Smooth muscle cell (in vitro differentiated cells): ENCODE results near the gene MGLL. TPM values are rescaled to one million over a fixed set of nuclear protein-coding genes. Genes with fewer than 3 reads are reported as not detected.

Experiments used
- DNase-seq: peaks from one replicate; lab custom pipeline; 2025; ENCODE audit not compliant: unreplicated experiment; lab: John Stamatoyannopoulos, UW
- H2AFZ ChIP-seq: fragments of 200-600 bp; sonication (generic); 2 replicates; pipeline ENCODE4 v1.6.0; 2016; ENCODE audit warnings: antibody characterized with exemption, low read depth, mild to moderate bottlenecking
- H3F3A ChIP-seq: fragments of 200-600 bp; sonication (generic); 2 replicates; pipeline ENCODE4 v1.6.0; 2017; ENCODE audit warnings: antibody characterized with exemption, low read depth
- H3K27ac ChIP-seq: fragments of 200-600 bp; sonication (generic); 2 replicates; pipeline ENCODE4 v1.5.1; 2016; ENCODE audit warnings: low read depth, mild to moderate bottlenecking
- H3K27me3 ChIP-seq: fragments of 200-600 bp; sonication (generic); 2 replicates; pipeline ENCODE4 v1.6.1; 2016; ENCODE audit warnings: low read depth, mild to moderate bottlenecking
- H3K36me3 ChIP-seq: fragments of 200-600 bp; sonication (generic); 2 replicates; pipeline ENCODE4 v1.5.1; 2016; ENCODE audit warnings: low read depth
- H3K4me1 ChIP-seq: fragments of 200-600 bp; sonication (generic); 2 replicates; pipeline ENCODE4 v1.5.1; 2016; ENCODE audit warnings: low read depth
- H3K4me2 ChIP-seq: fragments of 200-600 bp; sonication (generic); 2 replicates; pipeline ENCODE4 v1.6.0; 2016; ENCODE audit warnings: mild to moderate bottlenecking
- H3K4me3 ChIP-seq: fragments of 200-600 bp; sonication (generic); 2 replicates; pipeline ENCODE4 v1.5.1; 2016; ENCODE audit warnings: mild to moderate bottlenecking
- H3K79me2 ChIP-seq: fragments of 200-600 bp; sonication (generic); 2 replicates; pipeline ENCODE4 v1.6.0; 2016; ENCODE audit warnings: low read depth, mild to moderate bottlenecking
- H3K9ac ChIP-seq: fragments of 200-600 bp; sonication (generic); 2 replicates; pipeline ENCODE4 v1.6.0; 2016; ENCODE audit warnings: low read depth
- H3K9me3 ChIP-seq: fragments of 200-600 bp; sonication (generic); replicated peaks from 2 replicates; pipeline ENCODE4 v1.5.1; 2016; ENCODE audit warnings: low read depth
- H4K20me1 ChIP-seq: fragments of 200-600 bp; sonication (generic); 2 replicates; pipeline ENCODE4 v1.6.0; 2016; ENCODE audit warnings: low read depth
- WGBS: methylation state at CpG from one replicate; pipeline ENCODE4 v1.1.7; 2016; ENCODE audit warnings: low lambda C conversion rate; 5-methylcytosine and 5-hydroxymethylcytosine counted together
- polyA plus RNA-seq: library from polyadenylated mRNA; unstranded; fragments of >200 nt; fragmentation: Nextera tagmentation; extraction: Ambion mirVana; gene quantifications from 2 replicates; pipeline ENCODE4 v1.2.1, GENCODE V29; 2016
- total RNA-seq: library from RNA; depleted of rRNA; stranded (reverse); fragments of >200 nt; gene quantifications from 2 replicates; pipeline ENCODE4 v1.2.3, GENCODE V29; 2014
- TF ChIP-seq, protein P1 (sequence below): fragments of 200-600 bp; sonication (generic); IDR thresholded peaks from 2 replicates; pipeline ENCODE4 v1.5.1; 2017; ENCODE audit warnings: borderline replicate concordance, mild to moderate bottlenecking, antibody characterized with exemption; ENCODE audit not compliant: insufficient read depth, poor library complexity, severe bottlenecking

MGLL gene
- total and polyA plus RNA-seq, 2 experiments from 2014 or later: 13.6 to 22.5 TPM

DNA sequence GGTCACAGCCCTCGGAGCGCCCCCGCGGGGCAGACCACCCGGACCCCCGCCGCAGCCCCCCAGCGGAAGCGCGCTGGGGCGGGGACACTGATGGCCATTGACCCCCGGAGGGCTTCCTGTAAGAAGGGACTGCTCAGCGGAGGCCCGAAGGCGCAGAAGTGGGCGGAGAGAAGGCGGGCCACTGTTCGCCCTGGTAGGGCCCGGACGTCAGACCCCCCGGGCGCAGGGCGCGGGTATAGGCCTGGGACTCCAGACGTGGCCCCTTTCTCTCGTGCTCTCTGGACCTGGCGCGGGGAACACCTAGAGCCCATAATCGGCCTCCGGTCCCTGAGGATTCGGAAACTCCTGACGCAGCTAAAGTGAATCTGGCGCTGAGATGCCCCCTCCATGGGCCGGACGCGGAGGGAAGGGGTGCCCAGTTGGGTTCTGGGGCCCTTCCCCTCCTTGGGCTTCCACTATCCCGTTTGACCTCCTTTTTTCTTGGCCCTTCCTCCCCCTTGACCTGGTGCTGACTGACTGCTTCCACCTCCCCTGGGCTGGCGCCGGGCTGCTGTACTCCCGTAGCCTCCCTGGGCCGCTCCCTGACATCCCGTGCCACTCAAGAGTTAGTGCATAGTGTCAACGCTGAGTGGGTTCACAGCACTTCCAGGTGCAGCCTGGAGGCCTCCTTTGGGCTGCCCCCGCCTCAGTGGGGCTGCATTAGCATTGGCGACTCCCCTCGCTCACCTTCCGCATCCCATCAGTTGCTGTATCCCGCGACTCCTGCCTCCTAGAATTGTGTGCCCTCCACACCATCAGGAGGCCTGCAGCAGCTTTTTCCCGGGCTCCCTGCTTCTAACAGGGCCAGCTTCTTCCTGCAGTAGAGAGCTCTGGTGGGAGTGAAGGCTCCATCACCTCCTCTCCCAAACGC is 148.9 kb downstream of the MGLL start:
- Histone ChIP-seq H3K9me3 (no peaks in the 10 kb centered on the region), H3K27me3 (no peaks in the 10 kb centered on the region), H3K4me1 (no peaks in the 10 kb centered on the region), H3K9ac (peak overlapping the region; percentile 24), H3K4me3 (peak overlapping the region; percentile 87), H4K20me1 (no peaks in the 10 kb centered on the region), H3K36me3 (no peaks in the 10 kb centered on the region), H2AFZ (peak overlapping the region; percentile 94), H3K27ac (no peak overlapping the region), H3F3A (no peaks in the 10 kb centered on the region), H3K79me2 (no peaks in the 10 kb centered on the region), H3K4me2 (peak overlapping the region; percentile 90)
- no peak for DNase-seq
- WGBS: 24% methylated on average over 37 of the region's 51 CpGs
- TF ChIP-seq, protein P1, sequence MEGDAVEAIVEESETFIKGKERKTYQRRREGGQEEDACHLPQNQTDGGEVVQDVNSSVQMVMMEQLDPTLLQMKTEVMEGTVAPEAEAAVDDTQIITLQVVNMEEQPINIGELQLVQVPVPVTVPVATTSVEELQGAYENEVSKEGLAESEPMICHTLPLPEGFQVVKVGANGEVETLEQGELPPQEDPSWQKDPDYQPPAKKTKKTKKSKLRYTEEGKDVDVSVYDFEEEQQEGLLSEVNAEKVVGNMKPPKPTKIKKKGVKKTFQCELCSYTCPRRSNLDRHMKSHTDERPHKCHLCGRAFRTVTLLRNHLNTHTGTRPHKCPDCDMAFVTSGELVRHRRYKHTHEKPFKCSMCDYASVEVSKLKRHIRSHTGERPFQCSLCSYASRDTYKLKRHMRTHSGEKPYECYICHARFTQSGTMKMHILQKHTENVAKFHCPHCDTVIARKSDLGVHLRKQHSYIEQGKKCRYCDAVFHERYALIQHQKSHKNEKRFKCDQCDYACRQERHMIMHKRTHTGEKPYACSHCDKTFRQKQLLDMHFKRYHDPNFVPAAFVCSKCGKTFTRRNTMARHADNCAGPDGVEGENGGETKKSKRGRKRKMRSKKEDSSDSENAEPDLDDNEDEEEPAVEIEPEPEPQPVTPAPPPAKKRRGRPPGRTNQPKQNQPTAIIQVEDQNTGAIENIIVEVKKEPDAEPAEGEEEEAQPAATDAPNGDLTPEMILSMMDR: no peak

DNA sequence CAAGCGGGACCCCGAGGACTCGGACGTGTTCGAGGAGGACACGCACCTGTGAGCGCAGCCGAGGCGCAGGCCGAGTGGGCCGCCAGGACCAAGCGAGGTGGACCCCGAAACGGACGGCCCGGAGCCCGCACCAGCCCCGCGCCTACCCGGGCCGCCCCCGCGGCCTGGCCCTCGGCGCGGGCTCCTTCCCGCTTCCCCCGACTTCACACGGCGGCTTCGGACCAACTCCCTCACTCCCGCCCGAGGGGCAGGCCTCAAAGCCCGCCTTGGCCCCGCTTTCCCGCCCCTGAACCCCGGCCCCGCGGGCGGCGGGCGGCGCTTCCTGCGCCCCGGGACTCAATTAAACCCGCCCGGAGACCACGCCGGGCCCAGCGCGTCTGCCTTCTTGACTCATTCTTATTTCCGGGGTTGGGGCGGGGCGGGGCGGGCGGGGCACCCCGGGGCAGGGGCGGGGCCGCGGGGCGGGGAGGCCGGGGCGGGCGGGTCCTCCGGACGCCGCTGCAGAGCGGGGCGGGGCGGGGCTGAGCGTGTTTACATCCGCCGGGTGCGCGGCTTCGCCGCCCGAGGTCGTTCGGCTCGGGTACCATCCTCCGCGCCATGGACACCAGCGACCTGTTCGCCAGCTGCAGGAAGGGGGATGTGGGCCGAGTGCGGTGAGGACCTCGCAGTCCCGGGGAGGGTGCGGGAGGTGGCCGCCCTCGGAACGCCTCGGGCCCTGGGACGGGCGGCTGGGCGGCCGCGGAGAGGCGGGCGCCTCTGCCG is 149.7 kb downstream of the MGLL start, which contains the start of gene ABTB1:
Gene ABTB1, plus strand, starts transcription at position 524 of the 762 bp plus-strand sequence. Its CDS starts 74 bp downstream, at position 598.
- TF ChIP-seq, protein P1: no peak
- peak within 1 kb of the TSS; percentile 98 for H3K4me2 ChIP-seq

DNA sequence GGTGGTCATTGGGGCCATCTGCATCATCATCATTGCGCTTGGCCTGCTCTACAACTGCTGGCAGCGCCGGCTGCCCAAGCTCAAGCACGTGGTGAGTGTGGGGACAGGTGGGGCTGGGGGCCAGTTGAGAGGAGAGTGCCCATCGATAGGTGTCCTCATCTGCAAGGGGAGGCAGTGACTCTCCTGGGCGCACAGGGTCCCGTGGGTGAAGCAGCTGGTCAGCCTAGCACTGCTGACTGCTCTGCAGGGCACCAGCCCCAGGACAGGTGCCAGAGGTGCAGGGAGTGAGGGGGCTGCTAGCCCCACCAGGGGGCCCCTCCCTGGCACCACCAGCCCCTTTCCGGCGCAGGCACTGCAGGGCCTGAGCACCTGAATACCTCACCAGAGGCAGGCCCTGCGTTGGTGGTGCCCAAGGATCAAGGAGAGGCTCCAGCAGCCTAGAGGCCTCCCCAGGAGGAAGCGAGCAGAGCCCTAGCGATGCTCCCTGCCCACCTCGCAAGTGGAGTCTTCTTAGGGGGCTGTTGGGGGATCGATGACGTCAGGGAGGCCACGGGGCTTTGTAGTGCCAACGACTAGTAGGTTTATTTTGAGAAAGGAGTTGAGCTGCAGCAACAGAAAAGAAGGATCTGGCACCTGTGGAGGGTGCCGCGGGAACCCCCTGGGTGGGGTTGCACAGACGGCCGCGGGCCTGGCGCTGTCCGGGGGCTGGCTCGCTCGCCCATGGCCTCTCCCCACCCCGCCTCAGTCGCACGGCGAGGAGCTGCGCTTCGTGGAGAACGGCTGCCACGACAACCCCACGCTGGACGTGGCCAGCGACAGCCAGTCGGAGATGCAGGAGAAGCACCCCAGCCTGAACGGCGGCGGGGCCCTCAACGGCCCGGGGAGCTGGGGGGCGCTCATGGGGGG is 150.5 kb downstream of the MGLL start:
- Histone ChIP-seq H3K79me2 (no peaks in the 10 kb centered on the region), H4K20me1 (no peaks in the 10 kb centered on the region), H3K27ac (peak overlapping the region; percentile 32), H3F3A (no peaks in the 10 kb centered on the region), H3K27me3 (no peaks in the 10 kb centered on the region), H3K4me3 (peak overlapping the region; percentile 87), H3K9ac (peak overlapping the region; percentile 90), H3K4me1 (no peaks in the 10 kb centered on the region), H3K36me3 (no peaks in the 10 kb centered on the region), H3K4me2 (peak overlapping the region; percentile 98), H2AFZ (peak overlapping the region; percentile 67), H3K9me3 (no peaks in the 10 kb centered on the region)
- no peak for DNase-seq
- WGBS: 37% methylated on average over 40 of the region's 44 CpGs
- TF ChIP-seq, protein P1: no peak

More for the DNA sequence above, 149.7 kb downstream of the MGLL start, which contains the start of gene ABTB1:
- no peaks in the 10 kb centered on the region for H3K36me3 ChIP-seq
- no peaks in the 10 kb centered on the region for H3F3A ChIP-seq
- WGBS: 1% methylated on average over 29 of the region's 102 CpGs
- H3K4me1 ChIP-seq: no peaks in the 10 kb centered on the region
- peak within 1 kb of the TSS; percentile 32 for H3K27ac ChIP-seq
- peak within 1 kb of the TSS; percentile 94 for H2AFZ ChIP-seq
- H4K20me1 ChIP-seq: no peaks in the 10 kb centered on the region
- H3K9ac ChIP-seq: peak within 1 kb of the TSS; percentile 90
- no peaks in the 10 kb centered on the region for H3K27me3 ChIP-seq
- no peaks in the 10 kb centered on the region for H3K9me3 ChIP-seq
- DNase-seq: peak; percentile 50
- H3K79me2 ChIP-seq: no peaks in the 10 kb centered on the region
- peak within 1 kb of the TSS; percentile 87 for H3K4me3 ChIP-seq
